PC-9 (cell line): ENCODE measurements around the gene MCM8.

Experiments used
- CTCF ChIP-seq: fragments of 200-600 bp; sonication (generic); conservative IDR thresholded peaks from 2 replicates; pipeline ENCODE4 v1.6.1; 2017; ENCODE audit warnings: mixed run types, antibody characterized with exemption, mild to moderate bottlenecking, moderate library complexity
- EZH2 ChIP-seq: fragments of 200-600 bp; sonication (generic); IDR thresholded peaks from 2 replicates; pipeline ENCODE4 v1.8.0; 2017; ENCODE audit warnings: antibody characterized with exemption, low read depth

GRCh38 chr20:6037082-6037481, 86.6 kb downstream of the MCM8 start:
- no peak for TF ChIP-seq CTCF
- TF ChIP-seq EZH2 = no peak
